ENCODE measurements around the gene RAB18.
"Not testable (repeated sequence)": the region's sequence is repeated elsewhere in the genome, so short reads cannot be mapped to it uniquely, and the experiment has no call there.

RAB18 gene

DNA sequence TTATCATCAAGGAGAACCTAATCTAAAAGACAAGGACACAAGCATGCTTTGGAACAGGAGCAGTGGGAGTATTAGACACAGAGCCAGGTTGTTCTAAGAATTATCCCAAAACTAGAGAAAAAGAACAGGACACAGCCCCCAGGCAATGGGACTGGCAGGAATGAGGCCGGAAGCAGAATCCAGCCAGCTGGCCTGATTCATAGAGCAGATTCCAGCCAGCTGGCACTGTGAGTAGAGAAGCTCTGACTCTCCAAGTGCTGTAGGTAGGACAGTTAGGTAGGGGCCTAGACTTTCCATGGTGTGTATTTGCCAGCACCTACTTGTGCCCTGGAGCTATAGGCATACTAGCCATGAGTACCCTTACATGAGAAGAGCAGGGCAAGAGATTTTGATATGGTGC lies 13.3 kb upstream of the RAB18 start:
- TF ChIP-seq, protein P1, sequence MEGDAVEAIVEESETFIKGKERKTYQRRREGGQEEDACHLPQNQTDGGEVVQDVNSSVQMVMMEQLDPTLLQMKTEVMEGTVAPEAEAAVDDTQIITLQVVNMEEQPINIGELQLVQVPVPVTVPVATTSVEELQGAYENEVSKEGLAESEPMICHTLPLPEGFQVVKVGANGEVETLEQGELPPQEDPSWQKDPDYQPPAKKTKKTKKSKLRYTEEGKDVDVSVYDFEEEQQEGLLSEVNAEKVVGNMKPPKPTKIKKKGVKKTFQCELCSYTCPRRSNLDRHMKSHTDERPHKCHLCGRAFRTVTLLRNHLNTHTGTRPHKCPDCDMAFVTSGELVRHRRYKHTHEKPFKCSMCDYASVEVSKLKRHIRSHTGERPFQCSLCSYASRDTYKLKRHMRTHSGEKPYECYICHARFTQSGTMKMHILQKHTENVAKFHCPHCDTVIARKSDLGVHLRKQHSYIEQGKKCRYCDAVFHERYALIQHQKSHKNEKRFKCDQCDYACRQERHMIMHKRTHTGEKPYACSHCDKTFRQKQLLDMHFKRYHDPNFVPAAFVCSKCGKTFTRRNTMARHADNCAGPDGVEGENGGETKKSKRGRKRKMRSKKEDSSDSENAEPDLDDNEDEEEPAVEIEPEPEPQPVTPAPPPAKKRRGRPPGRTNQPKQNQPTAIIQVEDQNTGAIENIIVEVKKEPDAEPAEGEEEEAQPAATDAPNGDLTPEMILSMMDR (IDR thresholded peaks at IDR 0.05; ENCODE audit: extremely low read depth, missing control alignments), result no peak

DNA sequence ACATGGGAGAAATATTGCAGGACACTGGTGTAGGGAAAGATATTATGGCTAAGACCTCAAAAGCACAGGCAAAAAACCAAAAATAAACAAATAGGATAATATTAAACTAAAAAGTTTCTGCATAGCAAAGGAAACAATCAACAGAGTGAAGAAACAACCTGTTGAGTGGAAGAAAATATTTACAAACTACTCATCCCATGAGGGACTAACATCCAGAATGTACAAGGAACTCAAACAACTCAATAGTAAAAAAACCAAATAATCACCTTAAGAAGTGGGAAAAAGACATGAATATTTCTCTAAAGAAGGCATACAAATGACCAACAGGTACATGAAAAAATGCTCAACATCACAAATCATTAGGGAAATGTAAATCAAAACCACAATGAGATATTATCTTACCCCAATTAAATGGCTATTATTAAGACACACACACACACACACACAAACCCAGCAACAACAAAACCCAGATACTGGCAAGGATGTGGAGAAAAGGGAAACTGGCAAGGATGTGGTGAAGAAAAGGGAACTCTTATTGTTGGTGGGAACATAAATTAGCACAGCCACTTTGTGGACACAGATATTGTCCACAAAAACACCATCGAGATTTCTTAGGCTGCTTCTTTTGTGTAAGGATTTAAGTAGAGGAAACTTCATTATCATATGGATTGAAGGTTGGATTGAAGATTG lies 9.8 kb upstream of the RAB18 start:
- TF ChIP-seq, protein P1 (IDR thresholded peaks at IDR 0.05; ENCODE audit: extremely low read depth, missing control alignments), result no peak
- no peak for DNase-seq (ENCODE audit: low spot score)

More for the DNA sequence above, 13.3 kb upstream of the RAB18 start:
- DNase-seq (ENCODE audit: low spot score), result no peak

DNA sequence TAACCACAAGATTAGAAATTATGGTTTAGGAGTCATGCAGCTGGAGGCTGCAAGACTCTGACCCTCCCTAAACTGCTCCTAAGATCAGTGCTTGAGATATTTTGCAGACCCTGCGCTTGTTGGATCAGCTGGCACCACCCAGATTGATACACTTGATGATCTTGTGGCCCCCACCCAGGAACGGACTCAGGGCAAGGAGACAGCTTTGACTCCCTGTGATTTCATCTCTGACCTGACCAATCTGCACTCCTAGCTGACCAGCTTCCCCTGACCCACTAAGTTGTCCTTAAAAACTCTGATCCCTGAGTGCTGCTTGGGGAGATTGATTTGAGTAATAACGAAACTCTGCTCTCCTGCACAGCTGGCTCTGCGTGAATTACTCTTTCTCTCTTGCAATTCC lies 8.0 kb upstream of the RAB18 start:
- TF ChIP-seq, protein P1 (IDR thresholded peaks at IDR 0.05; ENCODE audit: extremely low read depth, missing control alignments), result no peak
- no peak for DNase-seq (ENCODE audit: low spot score)

DNA sequence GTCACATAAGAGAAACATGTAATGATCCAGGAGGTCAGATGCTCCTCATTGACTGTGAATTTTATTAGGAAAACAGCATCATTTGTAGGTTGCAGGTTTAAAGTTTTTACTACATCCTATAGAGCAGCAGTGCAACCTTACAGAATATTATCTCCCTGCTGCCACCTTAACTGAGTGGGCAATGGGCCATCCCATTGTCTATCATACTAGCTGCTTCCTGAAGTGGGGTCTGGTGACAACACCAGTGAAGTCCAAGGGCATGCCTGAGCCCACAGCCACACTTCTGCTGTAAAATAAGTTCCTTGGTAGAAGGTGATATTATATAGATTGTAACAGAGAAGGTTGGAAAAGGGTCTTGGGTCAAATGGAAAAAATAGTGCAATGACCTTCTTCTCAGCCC lies 4.0 kb upstream of the RAB18 start:
- DNase-seq (ENCODE audit: low spot score), result no peak
- TF ChIP-seq, protein P1 (IDR thresholded peaks at IDR 0.05; ENCODE audit: extremely low read depth, missing control alignments), result no peak

DNA sequence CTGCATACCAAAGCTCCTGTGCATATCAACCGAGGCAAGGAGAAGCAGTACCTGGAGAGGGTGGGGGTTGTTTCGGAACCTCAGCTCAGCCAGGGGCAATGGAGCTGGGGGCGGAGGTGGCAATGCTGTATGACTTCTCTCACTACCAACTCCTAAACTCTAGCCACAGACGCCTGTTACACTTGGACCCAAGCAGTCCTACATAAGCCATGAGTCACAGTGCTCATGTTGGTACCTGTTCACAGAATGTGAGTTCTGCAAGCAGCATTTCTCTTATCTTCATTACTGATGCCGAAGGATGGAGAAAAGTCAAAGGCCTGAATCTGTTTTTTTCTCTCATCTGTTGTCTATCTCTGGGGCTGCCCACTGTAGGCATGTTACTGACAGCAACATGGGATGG lies 3.2 kb upstream of the RAB18 start:
- DNase-seq (ENCODE audit: low spot score), result no peak
- TF ChIP-seq, protein P1 (IDR thresholded peaks at IDR 0.05; ENCODE audit: extremely low read depth, missing control alignments), result no peak

DNA sequence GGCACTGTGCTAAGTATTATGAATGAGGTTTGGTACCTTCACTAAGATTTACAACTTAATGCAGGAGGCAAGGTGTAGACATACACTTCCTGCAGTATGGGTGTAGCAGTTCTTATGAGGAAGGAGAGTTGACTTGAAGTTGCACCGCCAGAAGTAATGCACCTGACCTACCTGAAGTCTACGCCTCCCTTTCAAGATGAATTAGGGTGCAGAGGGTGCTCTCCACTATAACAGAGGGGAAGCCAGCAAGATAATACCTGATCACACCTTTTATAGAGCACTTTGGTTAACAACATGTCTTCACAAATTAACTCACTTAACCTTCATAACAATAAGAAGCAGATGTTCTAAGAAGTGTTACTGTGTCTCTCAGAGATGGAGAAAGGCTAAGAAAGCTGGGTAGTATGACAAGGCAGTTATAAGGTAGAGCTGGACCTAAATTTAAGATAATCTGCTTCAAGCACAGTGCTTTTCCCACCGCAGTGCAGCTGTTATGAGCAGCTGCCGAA lies 552 bp upstream of the RAB18 start:
- TF ChIP-seq, protein P1 (IDR thresholded peaks at IDR 0.05; ENCODE audit: extremely low read depth, missing control alignments), result no peak
- DNase-seq (ENCODE audit: low spot score), result no peak

DNA sequence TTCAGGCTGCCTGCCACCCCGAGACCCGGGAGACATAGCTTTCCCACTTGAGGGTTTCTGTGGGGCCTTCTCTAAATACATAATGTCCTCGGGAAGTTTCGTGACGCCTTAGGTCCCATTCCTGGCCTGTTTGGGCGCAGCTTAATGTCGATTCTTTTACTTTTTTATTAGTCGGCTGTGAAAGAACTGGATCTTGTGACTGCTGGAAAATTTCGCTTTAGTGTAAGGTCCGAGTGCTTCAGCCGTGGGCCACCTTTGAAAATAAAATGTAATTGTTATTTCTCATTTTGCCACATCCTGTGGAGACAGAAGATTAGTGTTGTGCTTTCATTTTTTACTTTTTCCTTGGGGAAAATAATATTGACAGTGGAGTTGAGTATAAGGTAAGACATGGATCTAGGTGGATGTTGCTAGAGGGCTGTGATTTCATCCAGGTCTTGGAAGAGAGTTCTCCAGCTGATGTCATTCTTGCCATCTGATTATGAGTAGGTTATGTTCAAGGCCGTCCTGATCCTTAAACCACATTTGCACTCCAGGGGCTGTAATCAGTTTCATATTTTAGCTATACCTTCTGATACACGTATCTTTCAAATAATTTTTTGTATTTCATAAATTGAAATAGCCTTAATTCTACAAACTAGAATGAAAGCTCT lies 830 bp downstream of the RAB18 start:
- no peak for DNase-seq (ENCODE audit: low spot score)
- TF ChIP-seq, protein P1 (IDR thresholded peaks at IDR 0.05; ENCODE audit: extremely low read depth, missing control alignments), result no peak

DNA sequence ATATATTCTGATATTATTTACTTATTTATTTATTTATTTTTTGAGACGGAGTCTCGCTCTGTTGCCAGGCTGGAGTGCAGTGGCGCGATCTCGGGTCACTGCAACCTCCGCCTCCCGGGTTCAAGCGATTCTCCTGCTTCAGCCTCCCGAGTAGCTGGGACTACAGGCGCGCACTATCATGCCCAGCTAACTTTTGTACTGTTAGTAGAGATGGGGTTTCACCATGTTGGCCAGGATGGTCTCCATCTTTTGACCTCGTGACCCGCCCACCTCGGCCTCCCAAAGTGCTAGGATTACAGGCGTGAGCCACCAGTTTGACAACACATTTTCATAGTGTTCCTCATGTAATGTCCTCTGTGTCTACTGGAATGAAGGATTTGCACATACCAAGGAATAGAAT lies 1.4 kb downstream of the RAB18 start:
- DNase-seq (ENCODE audit: low spot score), result not testable (repeated sequence)
